HepG2 (cell line): ENCODE data around the gene MCTS1. TPM values are rescaled to one million over a fixed set of nuclear protein-coding genes. Genes with fewer than 3 reads are reported as not detected.

Experiments used
- AKAP8 ChIP-seq: sonication (generic); formaldehyde crosslinking; IDR thresholded peaks from 2 replicates; pipeline ENCODE4 v1.5.1; 2020; ENCODE audit warnings: mild to moderate bottlenecking, missing genetic modification reagents
- GABPB1 ChIP-seq: IDR thresholded peaks from 2 replicates; pipeline ENCODE4 v1.6.1; 2016; ENCODE audit warnings: mild to moderate bottlenecking, missing genetic modification reagents, moderate library complexity, missing compliant biosample characterization
- KLF9 ChIP-seq: IDR thresholded peaks from 2 replicates; pipeline ENCODE4 v1.6.1; 2016; ENCODE audit warnings: low read depth
- NFIB ChIP-seq: sonication (generic); formaldehyde crosslinking; IDR thresholded peaks from 2 replicates; pipeline ENCODE4 v1.9.0; 2021; ENCODE audit warnings: missing genetic modification reagents, mild to moderate bottlenecking, borderline replicate concordance
- PHF20 ChIP-seq: sonication (generic); formaldehyde crosslinking; IDR thresholded peaks from 2 replicates; pipeline ENCODE4 v1.5.0; 2020; ENCODE audit warnings: mild to moderate bottlenecking, missing genetic modification reagents
- RARG ChIP-seq: sonication (generic); formaldehyde crosslinking; IDR thresholded peaks from 2 replicates; pipeline ENCODE4 v1.4.0; 2020; ENCODE audit warnings: low read depth, mild to moderate bottlenecking, missing genetic modification reagents
- SMYD3 ChIP-seq: sonication (generic); formaldehyde crosslinking; IDR thresholded peaks from 2 replicates; pipeline ENCODE4 v1.8.1; 2023; ENCODE audit warnings: mild to moderate bottlenecking, missing genetic modification reagents
- SNAPC2 ChIP-seq: sonication (generic); formaldehyde crosslinking; IDR thresholded peaks from 2 replicates; pipeline ENCODE4 v1.8.1; 2022; ENCODE audit warnings: mild to moderate bottlenecking, missing genetic modification reagents
- SRY ChIP-seq: sonication (generic); formaldehyde crosslinking; IDR thresholded peaks from 2 replicates; pipeline ENCODE4 v1.8.0; 2022; ENCODE audit warnings: mild to moderate bottlenecking, missing genetic modification reagents
- THYN1 ChIP-seq: sonication (generic); formaldehyde crosslinking; IDR thresholded peaks from 2 replicates; pipeline ENCODE4 v1.8.1; 2023; ENCODE audit warnings: low read depth, mild to moderate bottlenecking, moderate library complexity, missing genetic modification reagents, borderline replicate concordance
- YEATS2 ChIP-seq: sonication (generic); formaldehyde crosslinking; IDR thresholded peaks from 2 replicates; pipeline ENCODE4 v1.4.0; 2020; ENCODE audit warnings: missing genetic modification reagents, borderline replicate concordance
- ZNF207 ChIP-seq: fragments of 450-650 bp; IDR thresholded peaks from 2 replicates; pipeline ENCODE4 v1.6.1; 2016; ENCODE audit warnings: antibody characterized with exemption, borderline replicate concordance
- ZNF230 ChIP-seq: sonication (generic); formaldehyde crosslinking; IDR thresholded peaks from 2 replicates; pipeline ENCODE4 v1.4.0; 2020; ENCODE audit warnings: mild to moderate bottlenecking, missing genetic modification reagents
- ZNF34 ChIP-seq: sonication (generic); formaldehyde crosslinking; IDR thresholded peaks from 2 replicates; pipeline ENCODE4 v1.4.0; 2020; ENCODE audit warnings: mild to moderate bottlenecking, missing genetic modification reagents, borderline replicate concordance
- ZNF550 ChIP-seq: sonication (generic); formaldehyde crosslinking; IDR thresholded peaks from 2 replicates; pipeline ENCODE4 v1.4.0; 2020; ENCODE audit warnings: mild to moderate bottlenecking, missing genetic modification reagents, borderline replicate concordance
- ZNF614 ChIP-seq: IDR thresholded peaks from 2 replicates; pipeline ENCODE4 v1.6.1; 2018; ENCODE audit warnings: missing biosample characterization, missing genetic modification reagents, inconsistent platforms, borderline replicate concordance
- ZSCAN20 ChIP-seq: sonication (generic); formaldehyde crosslinking; IDR thresholded peaks from 2 replicates; pipeline ENCODE4 v1.4.0; 2020; ENCODE audit warnings: missing genetic modification reagents, mild to moderate bottlenecking, borderline replicate concordance
- polyA plus RNA-seq, 8 experiments: library from polyadenylated mRNA; depleted of rRNA in 3 of 8; stranded (reverse) in 7 of 8; unstranded in 1 of 8; fragments of >200 nt; fragmentation: Illumina TruSeq in 4 of 8; extraction: Trizol in 4 of 8; gene quantifications; 2 replicates each; pipeline versions ENCODE4 v1.2.1 to v1.2.3, GENCODE V29; 2011 to 2016; ENCODE audit warnings: low read depth in 4 of 8, missing spikeins in 1 of 8, mixed read lengths in 1 of 8; ENCODE audit not compliant: insufficient read depth in 1 of 8
- total RNA-seq, 5 experiments: library from RNA; depleted of rRNA; stranded (reverse); fragments of >200 nt; fragmentation: Illumina TruSeq; extraction: Trizol; gene quantifications; 2 replicates each; pipeline ENCODE4 v1.2.3, GENCODE V29; 2016; ENCODE audit warnings: low read depth in 1 of 5
- TF ChIP-seq, protein P1 (sequence below): sonication (generic); formaldehyde crosslinking; IDR thresholded peaks from 2 replicates; pipeline ENCODE4 v1.4.0; 2020; ENCODE audit warnings: mild to moderate bottlenecking, missing genetic modification reagents, borderline replicate concordance
- TF ChIP-seq, protein P2 (sequence below): sonication (generic); formaldehyde crosslinking; IDR thresholded peaks from 2 replicates; pipeline ENCODE4 v1.4.0; 2020; ENCODE audit warnings: missing genetic modification reagents, borderline replicate concordance
- TF ChIP-seq, protein P3 (sequence below), 2 experiments: sonication (generic) in 1 of 2; formaldehyde crosslinking in 1 of 2; IDR thresholded peaks; 2 replicates each; pipeline versions ENCODE4 v1.4.0 to v1.6.1; 2018 to 2020; ENCODE audit warnings: missing genetic modification reagents in 2 of 2, borderline replicate concordance in 1 of 2, low read depth in 1 of 2, mild to moderate bottlenecking in 1 of 2, missing biosample characterization in 1 of 2

Gene MCTS1
- total and polyA plus RNA-seq, 2 of the 13 experiments (the other 11 are each of a cell fraction or from before 2014, with no cell fraction given), result 30.1 to 59.0 TPM

DNA sequence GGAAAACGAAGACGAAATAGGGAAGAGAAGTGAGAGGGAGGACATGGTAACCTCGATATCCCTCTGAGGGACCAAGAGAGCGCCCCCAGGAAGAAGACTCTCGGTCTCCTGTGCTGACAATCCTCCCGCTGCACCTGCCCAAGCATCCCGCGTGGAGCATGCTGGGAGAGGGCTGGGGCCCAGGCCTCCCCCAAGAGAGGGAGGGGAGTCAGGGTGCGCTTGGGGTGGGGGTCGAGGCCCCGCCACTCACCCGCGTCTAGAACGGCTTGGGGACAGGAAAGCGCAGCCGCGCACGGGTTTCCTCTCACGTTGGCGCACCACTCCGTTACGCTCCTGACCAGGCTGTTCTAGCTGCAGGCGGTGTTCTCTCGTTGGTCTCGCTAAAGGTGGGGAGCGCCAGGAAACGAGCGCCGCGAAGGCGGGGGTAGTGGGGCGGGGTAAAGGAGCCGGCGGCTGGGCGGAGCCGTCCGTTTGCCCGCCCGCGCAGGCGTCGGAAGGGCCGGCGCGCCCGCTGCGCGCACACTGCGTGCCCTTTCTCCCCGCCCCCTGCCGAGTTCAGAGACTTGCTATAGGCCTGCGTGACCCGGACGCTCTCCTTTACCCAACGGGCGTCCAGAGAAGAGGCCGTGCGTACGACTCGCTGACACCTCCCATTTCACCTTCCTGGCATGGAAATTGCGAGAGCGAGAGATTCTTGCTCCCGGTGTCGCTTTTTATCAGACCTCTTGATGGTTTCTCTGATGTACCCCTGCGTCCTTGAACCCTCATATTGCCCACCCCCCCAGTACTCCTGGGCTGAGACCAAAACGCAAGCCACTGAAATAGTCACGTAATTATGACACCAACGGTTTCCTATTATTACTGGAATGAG lies 26.0 kb downstream of the MCTS1 start, which contains the start of gene C1GALT1C1 (continued):
- TF ChIP-seq, protein P1, sequence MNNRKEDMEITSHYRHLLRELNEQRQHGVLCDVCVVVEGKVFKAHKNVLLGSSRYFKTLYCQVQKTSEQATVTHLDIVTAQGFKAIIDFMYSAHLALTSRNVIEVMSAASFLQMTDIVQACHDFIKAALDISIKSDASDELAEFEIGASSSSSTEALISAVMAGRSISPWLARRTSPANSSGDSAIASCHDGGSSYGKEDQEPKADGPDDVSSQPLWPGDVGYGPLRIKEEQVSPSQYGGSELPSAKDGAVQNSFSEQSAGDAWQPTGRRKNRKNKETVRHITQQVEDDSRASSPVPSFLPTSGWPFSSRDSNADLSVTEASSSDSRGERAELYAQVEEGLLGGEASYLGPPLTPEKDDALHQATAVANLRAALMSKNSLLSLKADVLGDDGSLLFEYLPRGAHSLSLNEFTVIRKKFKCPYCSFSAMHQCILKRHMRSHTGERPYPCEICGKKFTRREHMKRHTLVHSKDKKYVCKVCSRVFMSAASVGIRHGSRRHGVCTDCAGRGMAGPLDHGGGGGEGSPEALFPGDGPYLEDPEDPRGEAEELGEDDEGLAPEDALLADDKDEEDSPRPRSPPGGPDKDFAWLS (CRISPR knock-in tag), result no peak
- TF ChIP-seq ZNF34 (CRISPR knock-in tag) (no peak), GABPB1 (CRISPR knock-in tag) (peak; percentile 84), SNAPC2 (CRISPR knock-in tag) (no peak), ZNF207 (no peak), ZNF550 (no peak), SMYD3 (CRISPR knock-in tag) (0 out of 2 replicates have a peak, but pooled peaks have one; percentile 21), KLF9 (CRISPR knock-in tag) (no peak), NFIB (CRISPR knock-in tag) (no peak), ZSCAN20 (CRISPR knock-in tag) (no peak), YEATS2 (CRISPR knock-in tag) (peak; percentile 60; the same call in 1 of the 2 replicates), AKAP8 (CRISPR knock-in tag) (no peak), SRY (CRISPR knock-in tag) (no peak), ZNF614 (CRISPR knock-in tag) (no peak), RARG (CRISPR knock-in tag) (no peak), PHF20 (CRISPR knock-in tag) (peak; percentile 74; the same call in 1 of the 2 replicates), THYN1 (CRISPR knock-in tag) (no peak), ZNF230 (CRISPR knock-in tag) (0 out of 2 replicates have a peak, but pooled peaks have one; percentile 32)
- TF ChIP-seq, protein P2, sequence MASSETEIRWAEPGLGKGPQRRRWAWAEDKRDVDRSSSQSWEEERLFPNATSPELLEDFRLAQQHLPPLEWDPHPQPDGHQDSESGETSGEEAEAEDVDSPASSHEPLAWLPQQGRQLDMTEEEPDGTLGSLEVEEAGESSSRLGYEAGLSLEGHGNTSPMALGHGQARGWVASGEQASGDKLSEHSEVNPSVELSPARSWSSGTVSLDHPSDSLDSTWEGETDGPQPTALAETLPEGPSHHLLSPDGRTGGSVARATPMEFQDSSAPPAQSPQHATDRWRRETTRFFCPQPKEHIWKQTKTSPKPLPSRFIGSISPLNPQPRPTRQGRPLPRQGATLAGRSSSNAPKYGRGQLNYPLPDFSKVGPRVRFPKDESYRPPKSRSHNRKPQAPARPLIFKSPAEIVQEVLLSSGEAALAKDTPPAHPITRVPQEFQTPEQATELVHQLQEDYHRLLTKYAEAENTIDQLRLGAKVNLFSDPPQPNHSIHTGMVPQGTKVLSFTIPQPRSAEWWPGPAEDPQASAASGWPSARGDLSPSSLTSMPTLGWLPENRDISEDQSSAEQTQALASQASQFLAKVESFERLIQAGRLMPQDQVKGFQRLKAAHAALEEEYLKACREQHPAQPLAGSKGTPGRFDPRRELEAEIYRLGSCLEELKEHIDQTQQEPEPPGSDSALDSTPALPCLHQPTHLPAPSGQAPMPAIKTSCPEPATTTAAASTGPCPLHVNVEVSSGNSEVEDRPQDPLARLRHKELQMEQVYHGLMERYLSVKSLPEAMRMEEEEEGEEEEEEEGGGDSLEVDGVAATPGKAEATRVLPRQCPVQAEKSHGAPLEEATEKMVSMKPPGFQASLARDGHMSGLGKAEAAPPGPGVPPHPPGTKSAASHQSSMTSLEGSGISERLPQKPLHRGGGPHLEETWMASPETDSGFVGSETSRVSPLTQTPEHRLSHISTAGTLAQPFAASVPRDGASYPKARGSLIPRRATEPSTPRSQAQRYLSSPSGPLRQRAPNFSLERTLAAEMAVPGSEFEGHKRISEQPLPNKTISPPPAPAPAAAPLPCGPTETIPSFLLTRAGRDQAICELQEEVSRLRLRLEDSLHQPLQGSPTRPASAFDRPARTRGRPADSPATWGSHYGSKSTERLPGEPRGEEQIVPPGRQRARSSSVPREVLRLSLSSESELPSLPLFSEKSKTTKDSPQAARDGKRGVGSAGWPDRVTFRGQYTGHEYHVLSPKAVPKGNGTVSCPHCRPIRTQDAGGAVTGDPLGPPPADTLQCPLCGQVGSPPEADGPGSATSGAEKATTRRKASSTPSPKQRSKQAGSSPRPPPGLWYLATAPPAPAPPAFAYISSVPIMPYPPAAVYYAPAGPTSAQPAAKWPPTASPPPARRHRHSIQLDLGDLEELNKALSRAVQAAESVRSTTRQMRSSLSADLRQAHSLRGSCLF (CRISPR knock-in tag), result no peak
- TF ChIP-seq, protein P3, sequence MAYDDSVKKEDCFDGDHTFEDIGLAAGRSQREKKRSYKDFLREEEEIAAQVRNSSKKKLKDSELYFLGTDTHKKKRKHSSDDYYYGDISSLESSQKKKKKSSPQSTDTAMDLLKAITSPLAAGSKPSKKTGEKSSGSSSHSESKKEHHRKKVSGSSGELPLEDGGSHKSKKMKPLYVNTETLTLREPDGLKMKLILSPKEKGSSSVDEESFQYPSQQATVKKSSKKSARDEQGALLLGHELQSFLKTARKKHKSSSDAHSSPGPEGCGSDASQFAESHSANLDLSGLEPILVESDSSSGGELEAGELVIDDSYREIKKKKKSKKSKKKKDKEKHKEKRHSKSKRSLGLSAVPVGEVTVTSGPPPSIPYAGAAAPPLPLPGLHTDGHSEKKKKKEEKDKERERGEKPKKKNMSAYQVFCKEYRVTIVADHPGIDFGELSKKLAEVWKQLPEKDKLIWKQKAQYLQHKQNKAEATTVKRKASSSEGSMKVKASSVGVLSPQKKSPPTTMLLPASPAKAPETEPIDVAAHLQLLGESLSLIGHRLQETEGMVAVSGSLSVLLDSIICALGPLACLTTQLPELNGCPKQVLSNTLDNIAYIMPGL (CRISPR knock-in tag; IDR thresholded peaks at IDR 0.05; ENCODE audit: borderline replicate concordance in 1 of 2, low read depth in 1 of 2), result peak in 1 of 2 experiments; percentile 31; a peak in 1 of 4 replicates
